Subcutaneous adipose tissue (tissue), 4 donors: ENCODE measurements around the gene ZNF628. TPM values are rescaled to one million over a fixed set of nuclear protein-coding genes. Genes with fewer than 3 reads are reported as not detected.

ENCODE experiments used
- total RNA-seq, 4 donors: library from RNA; depleted of rRNA; stranded (reverse); fragments of >200 nt; gene quantifications; one replicate each; pipeline ENCODE4 v1.1.0, GENCODE V29; 2016
- TF ChIP-seq, protein P1 (sequence below): fragments of 450-650 bp; IDR thresholded peaks from one replicate; pipeline ENCODE4 v1.5.1; 2016; ENCODE audit warnings: low read depth, mild to moderate bottlenecking, control low read depth, antibody characterized with exemption, moderate library complexity

Gene ZNF628
- total RNA-seq, 4 donors from 2014 or later: 0.88 to 2.6 (median 2.3) TPM

DNA sequence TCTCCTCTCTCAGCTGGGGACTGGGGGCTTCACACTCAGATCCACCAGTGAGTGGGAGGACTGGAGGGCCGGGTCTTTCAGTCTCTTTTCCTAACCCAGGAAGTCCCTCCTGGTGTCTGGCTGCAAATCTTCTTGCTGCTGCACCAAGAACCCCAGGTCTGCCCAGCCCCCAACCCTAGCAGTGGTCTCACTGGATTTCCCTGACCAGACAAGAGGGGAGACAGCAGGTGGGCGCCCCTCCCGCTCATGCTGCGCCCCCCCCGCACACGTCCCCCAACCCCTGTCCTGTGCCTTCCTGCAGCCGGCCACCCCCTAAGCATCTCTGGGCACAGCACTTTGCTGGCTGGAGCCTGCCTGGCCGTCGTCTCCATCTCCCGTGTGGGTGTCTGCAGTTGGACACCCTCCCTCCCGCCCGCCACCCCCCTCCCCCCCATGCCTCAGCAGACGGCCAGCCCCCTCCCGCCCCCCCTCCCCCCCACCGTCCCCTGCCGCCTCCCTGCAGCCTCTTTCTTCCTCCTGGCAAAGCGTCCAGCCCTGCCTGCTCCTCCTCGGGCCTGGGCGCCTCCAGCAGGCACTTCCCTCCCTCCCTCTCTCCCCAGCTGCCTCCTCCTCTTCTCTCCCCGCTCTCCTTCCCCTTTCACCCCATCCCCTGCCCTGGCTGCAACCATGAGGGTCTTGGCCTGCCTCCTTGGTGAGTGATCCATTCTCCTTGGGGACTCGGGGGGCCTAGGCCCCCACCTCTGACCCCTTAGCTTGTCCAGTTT lies 11.7 kb downstream of the ZNF628 start, which contains the start of gene SSC5D:
TSS of gene SSC5D (plus strand) at position 513 of the 764 bp plus-strand sequence. CDS start at position 667, 154 bp downstream.
- TF ChIP-seq, protein P1, sequence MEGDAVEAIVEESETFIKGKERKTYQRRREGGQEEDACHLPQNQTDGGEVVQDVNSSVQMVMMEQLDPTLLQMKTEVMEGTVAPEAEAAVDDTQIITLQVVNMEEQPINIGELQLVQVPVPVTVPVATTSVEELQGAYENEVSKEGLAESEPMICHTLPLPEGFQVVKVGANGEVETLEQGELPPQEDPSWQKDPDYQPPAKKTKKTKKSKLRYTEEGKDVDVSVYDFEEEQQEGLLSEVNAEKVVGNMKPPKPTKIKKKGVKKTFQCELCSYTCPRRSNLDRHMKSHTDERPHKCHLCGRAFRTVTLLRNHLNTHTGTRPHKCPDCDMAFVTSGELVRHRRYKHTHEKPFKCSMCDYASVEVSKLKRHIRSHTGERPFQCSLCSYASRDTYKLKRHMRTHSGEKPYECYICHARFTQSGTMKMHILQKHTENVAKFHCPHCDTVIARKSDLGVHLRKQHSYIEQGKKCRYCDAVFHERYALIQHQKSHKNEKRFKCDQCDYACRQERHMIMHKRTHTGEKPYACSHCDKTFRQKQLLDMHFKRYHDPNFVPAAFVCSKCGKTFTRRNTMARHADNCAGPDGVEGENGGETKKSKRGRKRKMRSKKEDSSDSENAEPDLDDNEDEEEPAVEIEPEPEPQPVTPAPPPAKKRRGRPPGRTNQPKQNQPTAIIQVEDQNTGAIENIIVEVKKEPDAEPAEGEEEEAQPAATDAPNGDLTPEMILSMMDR: no peak

- TF ChIP-seq, protein P1: no peak
These were observed 12.7 kb downstream of the ZNF628 start for GRCh38 chr19:55488986-55489710.

DNA sequence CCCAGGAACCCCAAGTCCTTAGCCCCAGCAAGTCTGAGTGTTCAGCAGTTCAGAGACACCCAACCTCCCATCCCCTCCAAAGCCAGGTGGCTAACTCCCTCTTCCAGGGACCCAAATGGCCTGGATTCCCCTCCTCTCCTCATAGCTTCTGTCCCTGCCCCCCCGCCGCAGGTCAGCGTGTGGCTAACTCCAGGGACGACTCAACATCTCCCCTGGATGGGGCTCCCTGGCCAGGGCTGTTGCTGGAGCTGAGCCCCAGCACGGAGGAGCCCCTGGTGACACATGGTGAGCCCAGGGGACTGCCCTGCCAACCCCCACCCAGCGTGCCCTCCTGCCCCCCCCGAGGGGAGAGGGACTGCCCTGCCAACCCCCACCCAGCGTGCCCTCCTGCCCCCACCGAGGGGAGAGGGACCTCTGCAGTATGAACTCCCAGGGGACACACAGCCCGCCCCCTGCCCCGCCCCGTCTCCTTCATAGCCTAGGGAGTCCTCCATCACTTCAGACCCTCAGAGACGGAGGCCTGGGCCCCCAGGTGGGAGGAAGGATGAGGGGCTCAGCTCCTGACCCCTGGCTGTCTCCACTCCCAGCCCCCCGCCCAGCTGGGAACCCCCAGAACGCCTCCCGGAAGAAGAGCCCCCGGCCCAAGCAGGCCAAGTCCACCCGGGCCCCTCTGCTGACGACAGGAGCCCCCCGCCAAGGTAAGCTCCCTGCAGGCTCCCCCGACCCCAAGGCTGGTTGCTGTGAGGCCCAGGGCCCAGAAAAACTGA lies 13.5 kb downstream of the ZNF628 start:
- TF ChIP-seq, protein P1: no peak

DNA sequence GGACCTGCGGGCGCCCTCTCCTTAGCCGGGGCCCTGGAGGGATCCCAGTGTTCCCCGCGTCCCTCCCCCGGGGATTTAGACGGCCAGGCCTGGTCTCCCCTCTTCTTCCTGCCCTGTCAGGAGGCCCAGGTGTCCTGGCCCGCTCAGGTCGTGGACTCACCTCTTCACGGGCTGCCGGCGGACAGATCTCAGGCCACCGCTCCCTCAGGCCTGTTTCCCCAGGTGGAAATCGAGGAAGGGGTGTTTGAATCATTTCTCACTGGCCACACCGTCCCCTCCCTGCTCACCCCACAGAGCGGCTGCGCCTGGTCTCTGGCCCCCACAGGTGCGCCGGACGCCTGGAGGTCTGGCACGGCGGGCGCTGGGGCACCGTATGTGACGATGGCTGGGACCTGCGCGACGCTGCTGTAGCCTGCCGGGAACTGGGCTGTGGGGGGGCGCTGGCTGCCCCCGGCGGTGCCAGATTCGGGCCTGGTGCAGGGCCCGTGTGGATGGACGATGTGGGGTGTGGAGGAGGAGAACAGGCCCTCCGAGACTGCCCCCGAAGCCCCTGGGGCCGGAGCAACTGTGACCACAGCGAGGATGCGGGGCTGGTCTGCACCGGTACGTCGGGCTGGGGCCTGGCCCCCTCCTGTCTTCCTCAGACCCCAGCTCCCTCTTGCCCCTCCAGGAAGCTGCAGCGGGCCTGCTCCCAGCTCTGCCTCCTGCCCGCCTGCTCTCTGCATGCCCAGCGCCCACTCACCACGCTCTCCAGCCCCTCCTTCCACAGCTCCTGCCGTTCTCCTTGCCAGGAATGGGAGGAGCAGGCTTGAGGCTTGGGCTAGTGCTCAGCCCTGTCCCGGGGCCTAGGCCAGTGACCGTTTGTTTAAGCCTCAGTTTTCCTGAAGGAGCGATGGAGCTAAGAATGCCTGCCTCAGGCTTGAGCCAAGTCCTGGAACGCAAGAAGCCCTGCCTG lies 14.3 kb downstream of the ZNF628 start:
- TF ChIP-seq, protein P1: no peak

- TF ChIP-seq, protein P1: no peak
These were observed 15.3 kb downstream of the ZNF628 start for GRCh38 chr19:55491546-55492360.

DNA sequence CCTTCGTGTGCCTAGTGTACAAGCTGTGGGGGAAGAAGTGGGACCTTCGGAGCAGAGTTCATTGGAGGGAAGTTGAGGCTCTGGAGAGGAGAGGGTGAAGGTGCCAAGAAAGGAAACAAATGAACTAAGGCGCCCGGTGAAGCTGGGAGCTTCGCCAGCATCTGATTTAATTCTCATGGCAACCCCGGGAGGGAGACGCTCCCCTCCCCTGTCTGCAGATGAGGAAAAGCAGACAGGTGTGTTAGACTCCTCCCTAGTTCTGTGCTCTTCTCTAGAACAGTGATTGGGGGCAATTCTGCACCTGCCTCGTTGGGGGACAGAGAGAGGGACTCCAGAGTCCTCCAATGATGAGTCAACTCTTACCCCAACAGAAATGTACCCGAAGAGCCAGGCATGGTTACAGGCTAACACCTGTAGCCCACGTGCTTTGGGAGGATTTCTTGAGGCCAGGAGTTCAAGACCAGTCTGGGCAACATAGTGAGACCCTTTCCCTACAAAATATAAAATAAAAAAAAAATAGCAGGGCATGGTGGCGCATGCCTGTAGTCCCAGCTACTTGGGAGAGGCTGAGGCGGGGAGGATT lies 16.0 kb downstream of the ZNF628 start:
- TF ChIP-seq, protein P1: no peak
